GF-D8 (cell line): ENCODE results near the gene TANGO2.

Experiments used
- DNase-seq: peaks from one replicate; lab custom pipeline; 2025; lab: John Stamatoyannopoulos, UW

The TANGO2 gene, protein sequence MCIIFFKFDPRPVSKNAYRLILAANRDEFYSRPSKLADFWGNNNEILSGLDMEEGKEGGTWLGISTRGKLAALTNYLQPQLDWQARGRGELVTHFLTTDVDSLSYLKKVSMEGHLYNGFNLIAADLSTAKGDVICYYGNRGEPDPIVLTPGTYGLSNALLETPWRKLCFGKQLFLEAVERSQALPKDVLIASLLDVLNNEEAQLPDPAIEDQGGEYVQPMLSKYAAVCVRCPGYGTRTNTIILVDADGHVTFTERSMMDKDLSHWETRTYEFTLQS

DNA sequence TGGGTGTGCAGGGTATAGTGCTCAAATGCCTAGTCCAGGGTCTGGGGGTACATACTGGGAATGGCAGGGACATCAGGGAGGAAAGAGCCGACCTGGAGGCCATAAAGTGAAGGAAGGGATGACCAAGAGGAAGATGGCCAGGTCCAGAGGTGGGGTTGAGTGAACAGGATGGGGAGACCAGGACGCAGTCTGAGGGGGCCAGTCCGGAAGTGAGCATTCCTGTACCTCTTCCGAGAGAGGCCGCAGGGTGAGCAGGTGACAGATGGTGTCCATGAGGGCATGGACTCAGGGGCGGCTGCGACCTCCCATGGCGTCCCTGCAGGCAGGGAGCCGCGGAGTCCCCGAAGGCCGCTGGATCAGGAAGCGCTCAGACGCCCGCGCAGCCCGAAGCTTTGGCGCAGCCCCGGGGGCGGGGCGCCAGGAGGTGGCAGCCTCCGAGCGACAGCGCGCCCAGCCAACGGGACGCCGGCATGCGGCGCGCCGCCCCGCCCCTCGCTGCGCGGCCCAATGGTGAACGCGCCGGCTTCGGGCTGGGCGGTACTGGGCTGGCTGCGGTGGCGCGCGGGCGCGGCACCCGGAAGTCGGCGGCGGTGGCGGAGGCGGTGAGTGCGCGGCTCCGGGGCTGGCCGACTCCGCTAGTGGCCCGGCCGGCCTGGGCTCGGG is at the start of gene TANGO2:
Gene TANGO2 (plus strand): TSS at position 578 of the 663 bp plus-strand sequence. CDS start 15,689 bp downstream, outside the sequence.
- DNase-seq: peak; percentile 68

DNA sequence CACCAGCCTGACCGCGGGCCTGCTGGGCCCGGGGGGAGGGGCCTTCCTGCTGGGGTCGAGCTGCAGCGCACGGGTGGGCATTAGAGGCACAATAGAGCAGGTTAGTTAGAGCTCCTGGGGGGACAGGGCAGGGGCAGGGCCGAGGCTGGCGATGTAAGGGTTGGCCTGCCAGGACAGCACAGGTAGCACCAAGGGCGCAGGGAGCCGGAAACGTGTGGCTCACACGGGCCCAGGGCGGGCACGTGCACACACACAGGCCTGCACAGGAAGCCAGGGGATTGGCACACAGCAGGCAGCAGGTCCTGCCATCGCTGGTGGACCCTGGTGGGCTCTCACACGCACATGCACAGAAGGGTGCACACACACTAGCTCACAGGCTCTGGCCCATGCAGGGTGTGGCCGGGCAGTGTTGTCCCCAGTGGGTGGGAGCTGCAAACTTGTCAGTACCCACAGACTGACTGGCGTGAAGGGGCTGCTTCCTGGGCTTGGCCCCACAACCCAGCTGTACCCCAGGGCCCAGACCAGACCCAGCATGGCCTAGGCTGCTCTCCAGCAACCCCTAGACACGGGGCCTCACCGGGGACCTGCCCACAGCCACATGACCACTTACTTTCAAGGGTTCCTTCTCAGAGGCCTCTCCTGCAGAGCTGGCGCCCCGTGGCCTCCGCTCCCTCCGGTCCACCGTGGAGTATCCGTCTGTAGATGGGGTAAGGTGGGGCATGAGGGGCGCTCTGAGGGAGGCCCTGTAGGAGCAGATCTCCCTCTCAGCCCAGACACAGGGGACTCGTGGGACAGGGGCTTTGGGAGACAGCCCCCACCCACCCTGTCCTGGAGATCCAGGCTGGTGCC is 49.4 kb upstream of the TANGO2 start:
- no peak for DNase-seq

GRCh38 chr22:19972251-19972650 is 48.7 kb upstream of the TANGO2 start:
- no peak for DNase-seq

DNA sequence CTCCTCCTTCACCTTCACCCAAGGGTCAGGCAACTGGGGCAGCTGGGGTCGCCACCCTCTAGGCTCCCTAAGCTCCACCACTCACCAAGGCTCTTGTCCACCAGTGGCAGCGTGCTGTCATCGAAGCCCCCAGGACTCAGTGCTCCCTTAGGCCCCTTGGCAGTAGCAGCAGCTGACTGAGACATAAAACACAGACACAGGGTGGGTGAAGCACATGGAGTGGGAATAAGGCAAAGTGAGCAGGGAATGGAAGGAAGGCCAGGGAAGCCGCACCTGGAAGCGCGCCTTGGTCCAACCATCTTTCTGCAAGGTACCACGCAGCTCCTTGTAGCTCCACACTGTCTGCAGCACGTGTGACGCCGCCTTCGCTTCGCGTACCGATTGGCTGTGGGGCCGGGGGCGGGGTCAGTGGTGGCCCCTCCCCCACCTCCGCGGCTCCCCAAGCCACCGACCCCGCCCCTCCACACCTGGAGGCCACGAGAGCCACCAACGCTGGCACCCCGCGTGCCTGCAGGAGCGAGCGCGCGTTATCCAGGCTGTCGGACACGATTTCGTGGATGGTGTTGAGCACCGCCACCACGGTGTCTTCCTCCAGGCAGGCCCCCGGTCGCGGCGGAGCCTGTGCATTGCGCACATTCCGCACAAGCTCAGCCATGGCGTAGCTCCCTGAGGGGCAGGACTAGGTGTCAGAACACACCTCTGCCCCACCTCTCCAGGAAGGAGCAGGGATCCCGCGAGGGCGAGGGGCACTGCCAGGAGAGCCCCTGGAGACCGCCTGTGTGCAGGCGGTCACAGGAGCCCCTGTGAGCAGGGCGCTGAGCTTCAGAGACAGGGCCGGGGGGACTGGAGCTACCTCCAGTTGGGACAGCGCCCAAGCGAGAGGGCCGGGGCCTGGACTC is 48.0 kb upstream of the TANGO2 start:
- DNase-seq: no peak

- DNase-seq: no peak
Measured at GRCh38 chr22:19973551-19974267, 47.2 kb upstream of the TANGO2 start.

DNA sequence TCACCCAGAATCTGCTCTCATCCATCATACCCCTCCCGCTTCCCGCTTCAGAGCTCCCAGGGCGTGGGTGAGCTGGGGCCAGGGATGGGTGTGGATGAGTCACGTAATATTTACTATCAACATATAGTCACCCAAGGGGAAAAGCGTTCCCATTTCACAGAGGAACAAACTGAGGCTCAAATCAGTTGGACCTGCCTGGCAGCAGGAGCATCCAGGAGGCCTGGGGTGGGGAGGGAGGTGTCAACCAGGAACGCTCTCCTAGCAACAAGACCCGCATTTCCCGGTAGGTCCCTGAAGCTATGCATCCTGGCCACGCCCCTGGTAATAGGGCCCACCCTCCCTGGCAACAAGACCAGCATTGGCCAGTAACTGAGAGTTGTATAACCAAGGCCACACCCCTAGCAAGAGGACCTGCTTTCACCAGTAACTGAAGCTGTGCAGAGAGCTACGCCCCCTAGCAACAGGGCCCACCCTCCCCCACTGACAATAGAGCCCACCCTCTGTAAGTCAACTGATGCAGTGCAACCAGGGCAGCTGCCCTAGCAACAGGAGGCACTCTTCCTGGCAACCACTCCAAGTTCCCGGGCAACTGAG is 46.5 kb upstream of the TANGO2 start:
- peak; percentile 47 for DNase-seq

DNA sequence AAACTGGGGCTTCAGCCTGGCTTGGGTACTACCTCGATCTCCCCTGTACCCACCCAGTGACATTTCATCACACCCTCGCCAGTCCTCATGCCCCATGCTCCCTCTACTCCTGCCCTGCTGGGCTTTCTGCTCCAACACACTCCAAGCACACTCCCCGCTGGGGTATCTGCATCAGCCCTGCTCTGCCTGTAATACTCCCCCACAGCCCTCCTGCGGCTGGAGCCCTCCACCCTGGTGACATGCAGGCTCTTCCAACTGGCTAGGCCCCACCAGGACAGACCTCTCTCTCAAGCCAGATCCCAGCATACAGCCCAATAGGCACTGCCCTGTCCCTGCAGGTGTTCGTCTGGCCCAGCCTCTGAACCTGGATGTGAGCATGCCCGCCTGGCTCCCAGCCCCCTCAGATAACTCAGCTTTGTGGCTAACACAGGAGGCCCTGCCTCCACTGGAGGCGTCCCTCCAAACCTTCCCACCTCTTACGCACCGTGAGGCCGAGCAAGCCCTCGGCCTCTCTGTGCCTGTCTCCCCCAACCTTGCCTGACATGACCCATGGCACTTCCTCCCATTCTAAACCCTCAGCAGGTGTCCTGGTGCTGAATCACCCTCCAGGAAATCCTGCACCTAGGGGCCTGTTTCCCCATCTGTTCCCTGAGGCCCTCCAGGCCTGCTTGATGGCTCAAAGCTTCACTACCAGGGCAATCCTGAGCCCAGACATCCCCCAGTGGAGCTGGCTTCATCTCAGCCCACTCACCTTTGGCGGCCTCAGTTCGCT is 45.8 kb upstream of the TANGO2 start:
- DNase-seq: peak; percentile 82

GRCh38 chr22:19975707-19976035 is 45.2 kb upstream of the TANGO2 start:
- no peak for DNase-seq

DNA sequence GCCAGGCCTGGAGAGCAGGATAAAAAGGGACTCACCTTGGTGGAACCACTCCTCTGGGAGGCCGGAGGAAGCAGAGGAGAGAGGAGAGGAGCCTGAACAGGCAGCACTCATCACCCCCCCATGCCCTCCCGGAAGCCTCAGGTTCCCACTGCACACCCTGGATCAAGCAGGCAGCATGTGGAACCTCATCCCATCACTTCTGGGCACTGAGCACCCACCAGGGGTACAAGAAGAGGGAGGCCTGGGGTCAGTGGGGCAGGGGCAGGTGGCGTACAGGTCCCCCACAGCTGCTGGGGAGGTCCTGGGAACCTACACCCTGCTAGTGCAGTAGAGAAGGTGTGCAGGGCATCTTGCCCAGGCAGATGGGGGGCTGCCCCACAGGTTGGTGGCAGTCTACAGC is 44.2 kb upstream of the TANGO2 start:
- no peak for DNase-seq

DNA sequence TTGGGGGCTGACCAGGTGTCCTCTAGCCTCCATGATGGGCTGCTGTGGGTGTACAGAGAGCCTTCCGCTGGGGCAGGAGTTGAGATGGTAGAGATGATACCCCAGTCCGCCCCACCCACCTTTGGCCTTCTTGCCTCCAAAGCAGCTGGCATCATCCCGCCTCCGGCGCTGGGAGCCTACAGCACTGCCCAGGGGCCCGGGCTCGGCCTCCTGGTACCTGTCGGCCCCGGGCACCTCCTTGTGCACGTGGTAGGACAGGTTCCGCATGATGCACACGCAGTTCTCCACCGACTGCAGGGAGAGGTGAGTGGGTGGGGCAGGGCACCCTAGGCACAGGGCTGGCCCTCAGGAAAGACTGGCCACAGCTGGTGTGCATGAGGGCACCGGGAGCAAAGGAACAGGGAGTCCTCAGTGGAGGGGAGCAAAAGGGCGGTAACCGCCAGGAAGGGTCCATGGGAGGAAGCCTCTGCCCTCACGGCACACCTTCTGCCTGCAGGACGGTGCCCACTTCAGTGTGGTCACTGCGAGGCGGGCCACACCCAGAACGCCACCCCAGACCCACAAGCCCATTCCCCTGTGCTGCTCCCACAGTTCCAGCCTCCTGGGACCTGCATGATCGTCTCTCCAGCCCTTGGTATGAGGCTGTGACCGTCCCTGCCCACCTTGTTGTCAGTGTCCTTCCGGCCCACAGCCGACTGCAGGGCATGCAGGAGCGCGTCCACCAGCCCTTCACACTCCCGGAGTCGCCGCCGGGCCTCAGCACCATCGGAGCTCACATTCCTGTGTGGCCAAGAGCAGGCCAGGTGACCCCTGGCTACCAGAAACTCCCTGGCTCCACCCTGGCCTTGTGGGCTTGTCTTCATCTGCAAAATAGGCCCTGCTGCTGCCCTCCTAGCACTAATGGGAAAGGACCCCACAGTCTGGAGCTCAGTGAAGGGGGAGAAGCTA is 43.3 kb upstream of the TANGO2 start:
- DNase-seq: no peak

DNA sequence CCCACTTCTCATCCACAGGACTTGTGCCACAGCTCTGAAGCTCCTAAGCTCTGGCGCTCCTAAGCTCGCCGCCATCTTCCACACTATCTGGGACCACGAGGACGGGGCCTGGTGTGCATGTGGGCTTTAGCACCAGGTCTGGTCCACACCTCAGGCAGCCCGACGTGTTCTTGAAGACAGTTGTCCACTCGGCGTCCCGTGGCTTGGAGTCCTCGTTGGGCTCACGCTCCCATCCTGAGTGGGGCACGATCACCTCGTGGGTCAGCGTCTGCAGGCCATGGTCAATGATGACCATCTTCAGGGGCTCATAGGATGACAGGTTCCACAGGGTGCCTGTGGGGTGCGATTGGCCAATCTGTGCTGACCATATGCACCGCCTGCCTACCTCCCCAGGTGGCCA is 42.2 kb upstream of the TANGO2 start:
- no peak for DNase-seq

DNA sequence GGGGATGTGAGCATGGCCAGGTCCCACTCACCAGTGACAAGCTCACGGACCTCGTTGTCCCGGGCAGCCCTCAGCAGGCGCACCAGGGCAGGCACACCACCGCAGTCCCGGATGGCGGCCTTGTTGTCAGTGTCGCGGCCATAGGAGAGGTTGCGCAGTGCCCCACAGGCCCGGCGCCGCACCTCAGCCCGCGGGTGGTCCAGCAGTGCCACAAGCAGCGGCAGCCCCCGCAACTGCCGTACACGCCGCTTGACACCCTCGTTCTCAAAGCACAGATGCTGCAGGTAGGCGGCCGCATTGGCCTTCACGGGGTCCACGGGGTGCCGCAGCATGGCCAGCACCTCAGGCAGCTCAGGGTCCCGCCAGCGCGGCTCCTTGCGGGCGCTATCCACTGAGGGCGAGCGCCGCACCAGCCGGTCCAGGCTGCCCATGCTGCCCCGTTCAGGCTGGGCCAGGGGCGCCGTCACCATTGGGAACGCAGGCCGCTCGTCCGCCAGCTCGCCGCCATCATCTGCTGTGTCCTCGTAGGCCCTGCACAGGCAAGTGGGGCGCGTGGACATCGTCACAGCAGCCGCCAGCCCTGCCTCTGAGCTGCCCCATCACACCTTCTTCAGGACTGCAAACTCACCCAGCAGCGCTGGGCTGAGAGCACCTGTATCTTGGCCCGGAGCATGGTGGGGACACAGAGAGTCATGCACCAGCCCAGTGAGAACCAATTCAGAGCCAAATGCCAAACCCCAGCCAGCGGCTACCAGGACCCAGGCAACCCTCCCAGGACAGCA is 41.0 kb upstream of the TANGO2 start:
- DNase-seq: no peak

GRCh38 chr22:19980766-19981165 is 40.1 kb upstream of the TANGO2 start:
- DNase-seq: no peak

DNA sequence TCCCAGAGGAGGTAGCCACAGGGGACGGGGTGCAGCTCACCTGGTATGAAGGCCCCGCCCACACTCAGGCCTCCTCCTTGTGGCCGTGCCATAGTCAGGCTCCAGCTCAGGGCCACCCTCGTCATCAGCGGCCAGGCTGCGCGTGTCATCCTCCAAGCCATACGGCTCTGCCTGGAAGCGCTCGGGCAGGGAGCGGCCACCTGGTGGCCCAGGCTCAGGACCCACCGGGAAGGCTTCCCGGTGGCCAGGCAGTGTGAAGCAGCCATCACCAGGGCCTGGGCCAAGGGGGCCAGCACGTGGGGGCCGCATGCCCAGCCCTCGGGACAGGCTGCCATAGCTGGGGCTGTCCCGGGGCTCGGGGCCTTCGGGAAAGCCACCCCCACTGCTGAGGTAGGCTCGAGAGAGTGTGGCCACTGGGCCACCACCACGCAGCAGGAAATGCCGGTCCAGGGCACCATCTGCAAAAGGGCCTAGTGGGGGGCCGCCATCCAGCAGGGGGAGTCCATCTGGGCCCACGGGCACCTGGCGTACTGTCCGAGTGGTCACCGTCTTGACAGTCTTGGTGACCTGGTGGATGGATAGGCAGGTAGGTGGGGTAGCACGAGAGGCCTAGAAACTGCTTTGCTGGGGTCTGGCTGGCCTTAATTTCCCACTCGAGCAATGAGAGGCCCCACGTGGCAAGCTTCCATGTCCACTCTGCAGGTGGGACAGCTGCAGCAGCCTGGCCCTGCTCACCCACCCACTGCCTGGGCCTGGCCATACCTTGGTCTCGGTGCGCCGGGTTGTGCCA is 39.5 kb upstream of the TANGO2 start:
- no peak for DNase-seq

DNA sequence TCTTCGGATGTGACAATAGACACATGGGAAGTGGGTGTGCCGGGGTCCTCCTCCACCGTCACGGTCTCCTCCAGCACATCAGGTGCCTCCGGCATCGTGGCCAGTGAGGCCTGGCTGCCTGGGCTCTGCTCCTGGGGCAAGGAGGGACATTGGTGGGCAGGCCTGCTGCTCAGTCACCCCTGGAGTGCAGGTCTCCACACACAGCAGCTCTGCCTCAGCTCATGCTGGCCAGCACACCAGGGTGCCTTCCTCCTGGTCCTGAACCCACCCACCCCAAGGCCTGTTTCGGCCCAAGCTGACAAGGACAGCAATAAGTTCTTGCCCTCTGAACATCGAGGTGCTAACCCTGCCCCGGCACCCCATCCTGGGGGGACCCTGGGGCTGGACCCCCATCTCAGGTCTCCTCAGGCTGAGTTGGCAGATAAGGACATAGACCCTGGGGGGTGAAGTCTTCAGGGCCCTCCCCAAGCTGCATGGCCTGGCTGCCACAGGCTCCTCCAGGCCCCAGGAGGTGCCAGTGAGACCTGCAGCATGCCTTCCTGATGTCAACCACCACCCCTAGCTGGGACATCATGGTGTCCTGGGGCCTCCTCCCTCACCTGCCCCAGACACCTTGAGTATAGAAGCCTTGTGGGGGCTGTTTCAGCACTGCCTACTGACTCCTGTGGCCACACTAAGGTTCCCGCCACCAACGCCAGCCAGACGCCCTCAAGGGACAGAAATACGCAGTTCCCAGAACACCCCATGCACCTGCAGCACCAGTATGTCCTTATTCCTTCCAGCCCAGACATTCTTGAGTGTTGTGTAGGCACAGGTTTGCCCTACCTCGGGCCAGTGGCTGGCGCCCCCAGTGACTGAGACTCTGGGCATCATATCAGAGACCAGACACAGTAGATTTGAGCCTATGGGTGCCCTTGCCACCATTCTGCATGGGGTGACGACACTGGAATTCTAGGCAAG is 38.7 kb upstream of the TANGO2 start:
- no peak for DNase-seq

DNA sequence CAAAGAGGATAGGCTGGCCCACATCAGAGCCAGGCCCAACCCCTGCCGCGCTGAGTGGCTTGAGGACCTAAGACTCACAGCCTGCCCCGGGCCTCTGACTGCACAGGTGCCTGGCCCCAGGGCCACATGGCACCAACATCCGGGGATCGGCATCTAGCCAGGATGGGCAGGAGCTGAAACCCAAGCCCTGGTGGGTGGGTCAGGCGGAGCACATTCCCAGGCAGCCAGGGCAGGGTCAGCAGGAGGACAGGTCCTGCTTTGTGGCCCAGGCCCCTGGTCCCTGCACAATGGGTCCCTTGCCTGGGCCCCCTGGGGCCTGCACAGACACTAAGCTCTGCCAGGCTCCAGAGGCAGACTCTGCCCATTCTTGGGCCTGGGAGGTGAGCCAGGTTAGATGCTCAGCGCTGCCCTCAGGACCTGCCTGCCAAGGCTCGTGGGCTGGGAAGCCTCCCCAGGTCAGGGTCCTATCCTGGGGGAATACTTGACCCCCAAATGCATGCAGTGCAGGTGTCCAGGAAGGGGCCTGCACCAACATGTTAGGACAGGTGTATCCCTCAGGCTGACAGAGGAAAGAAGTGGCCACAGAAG is 37.8 kb upstream of the TANGO2 start:
- no peak for DNase-seq
